T-helper 1 cell treated with Interleukin-12 subunit alpha and Interleukin-12 subunit beta and Interleukin-4 antibody, amounts not matched to agents 30 μg/mL and 1 μg/mL, for 36 hours (primary cell): Measurements from ENCODE around the gene MS4A13.

Experiments used
- H3K27ac Mint-ChIP-seq: one replicate; pipeline ENCODE4 v1.8.0; 2021; ENCODE audit warnings: mild to moderate bottlenecking, mixed read lengths
- H3K27me3 Mint-ChIP-seq: one replicate; pipeline ENCODE4 v1.8.0; 2021; ENCODE audit warnings: low read depth, mixed read lengths
- H3K36me3 Mint-ChIP-seq: one replicate; pipeline ENCODE4 v1.8.0; 2021; ENCODE audit warnings: low read depth, mixed read lengths
- H3K4me1 Mint-ChIP-seq: one replicate; pipeline ENCODE4 v1.8.0; 2021; ENCODE audit warnings: low read depth, mixed read lengths
- H3K4me3 Mint-ChIP-seq: one replicate; pipeline ENCODE4 v1.8.0; 2021; ENCODE audit warnings: mild to moderate bottlenecking, moderate library complexity, mixed read lengths
- H3K9me3 Mint-ChIP-seq: one replicate; pipeline ENCODE4 v1.8.0; 2021; ENCODE audit warnings: mixed read lengths

Gene MS4A13

GRCh38 chr11:60589611-60590010 lies 74.4 kb downstream of the MS4A13 start:
- H3K4me1 Mint-ChIP-seq, result no peaks in the 10 kb centered on the region
- H3K36me3 Mint-ChIP-seq, result no peaks in the 10 kb centered on the region
- H3K27me3 Mint-ChIP-seq, result no peaks in the 10 kb centered on the region
- H3K27ac Mint-ChIP-seq, result no peak overlapping the region
- no peak overlapping the region for H3K4me3 Mint-ChIP-seq
- H3K9me3 Mint-ChIP-seq, result no peaks in the 10 kb centered on the region
